Measurements from ENCODE around the gene TEAD4. TPM values are rescaled to one million over a fixed set of nuclear protein-coding genes. Genes with fewer than 3 reads are reported as not detected.

Gene TEAD4
- total and polyA plus RNA-seq, 2 experiments from 2014 or later: 68.1 to 145 TPM

- TF ChIP-seq CTCF (conservative IDR thresholded peaks at IDR 0.05; ENCODE audit: low read depth in 2 of 2): no peak
- TF ChIP-seq ZNF331 (CRISPR knock-in tag; IDR thresholded peaks at IDR 0.05; ENCODE audit: low read depth): no peak
These were observed 112.5 kb downstream of the TEAD4 start (continued) for GRCh38 chr12:3071710-3072109.

GRCh38 chr12:3073438-3074250 lies 114.4 kb downstream of the TEAD4 start:
- H3K36me3 Mint-ChIP-seq (ENCODE audit: low read depth): no peaks in the 10 kb centered on the region
- no peak overlapping the region for H3K27ac ChIP-seq (ENCODE audit: low read depth)
- no peaks in the 10 kb centered on the region for H3K9me2 ChIP-seq (ENCODE audit: insufficient read depth)
- ATAC-seq (peak; percentile 38), DNase-seq (ENCODE audit: low spot score) (peak; percentile 88)
- H3F3A ChIP-seq (replicated peaks; ENCODE audit: low read depth): 0 out of 2 replicates have a peak, but pooled peaks cover 2% of the 10 kb centered on the region
- no peak overlapping the region for H3K4me3 Mint-ChIP-seq
- H3K27ac Mint-ChIP-seq: no peak overlapping the region
- H3K9me3 Mint-ChIP-seq: no peaks in the 10 kb centered on the region; the same call in 2 of the 3 replicates
- peaks cover 9% of the 10 kb centered on the region; the same call in 1 of the 2 replicates for H3K4me1 ChIP-seq (ENCODE audit: insufficient read depth)
- H3K36me3 ChIP-seq (ENCODE audit: insufficient read depth): no peaks in the 10 kb centered on the region
- peaks cover 4% of the 10 kb centered on the region; the same call in 1 of the 2 replicates for H3K79me2 ChIP-seq (replicated peaks; ENCODE audit: insufficient read depth)
- H3K27me3 Mint-ChIP-seq (ENCODE audit: insufficient read depth, low read depth, poor library complexity): peaks cover 19% of the 10 kb centered on the region
- no peak overlapping the region for H3K4me3 ChIP-seq
- no peak overlapping the region for H3K4me2 ChIP-seq
- H3K27me3 ChIP-seq (ENCODE audit: insufficient read depth): 0 out of 2 replicates have a peak, but pooled peaks cover 9% of the 10 kb centered on the region
- peaks cover 8% of the 10 kb centered on the region for H3K4me1 Mint-ChIP-seq
- no peak for TF ChIP-seq REST (IDR thresholded peaks at IDR 0.05; ENCODE audit: unreplicated experiment)
- peak; percentile 99 for TF ChIP-seq CTCF (conservative IDR thresholded peaks at IDR 0.05; ENCODE audit: low read depth in 2 of 2)
- no peak overlapping the region for H2AFZ ChIP-seq
- no peaks in the 10 kb centered on the region for H4K20me1 ChIP-seq (replicated peaks; ENCODE audit: insufficient read depth)
